Breast epithelium (tissue), 3 donors: ENCODE data around the gene CNBP.

Experiments
- POLR2A ChIP-seq: fragments of 450-650 bp; IDR thresholded peaks from one replicate; pipeline ENCODE4 v1.6.1; 2016; ENCODE audit warnings: antibody characterized with exemption, mild to moderate bottlenecking, moderate library complexity
- POLR2AphosphoS5 ChIP-seq, 3 donors: sonication (generic); formaldehyde crosslinking; IDR thresholded peaks; one replicate each; pipeline ENCODE4 v1.6.1; 2017; ENCODE audit warnings: antibody characterized with exemption in 3 of 3
- TF ChIP-seq, protein P1 (sequence below), 3 donors: fragments of 450-650 bp; IDR thresholded peaks; one replicate each; pipeline ENCODE4 v1.5.1; 2016 to 2017; ENCODE audit warnings: antibody characterized with exemption in 3 of 3, mild to moderate bottlenecking in 3 of 3, moderate library complexity in 3 of 3

DNA sequence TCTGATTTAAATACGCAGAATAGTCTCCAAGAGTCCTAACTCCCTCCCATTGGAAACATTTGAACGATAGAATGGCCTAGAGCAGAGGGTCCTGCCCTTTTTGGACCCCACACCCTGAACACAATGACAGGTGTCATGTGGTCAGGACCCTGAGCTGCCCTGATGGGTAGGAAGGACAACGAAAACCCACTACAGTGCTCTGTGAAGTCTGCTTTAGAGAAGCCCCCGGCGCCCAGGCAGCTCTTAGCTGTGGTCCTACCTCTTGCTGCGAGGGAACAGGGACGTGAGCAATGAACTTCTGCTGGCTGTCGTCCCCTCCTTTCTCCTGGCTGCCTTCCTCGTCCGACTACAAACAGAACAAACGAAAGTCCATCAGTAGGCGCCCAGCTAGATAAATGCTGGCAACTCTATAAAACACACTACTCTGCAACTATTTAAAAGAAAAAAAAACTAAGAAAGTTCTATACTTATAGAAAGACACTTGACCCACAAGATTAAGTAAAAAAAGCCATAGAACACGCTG, 53.3 kb downstream of the CNBP start:
- TF ChIP-seq POLR2A (no peak), POLR2AphosphoS5 (IDR thresholded peaks at IDR 0.05) (no peak)
- TF ChIP-seq, protein P1, sequence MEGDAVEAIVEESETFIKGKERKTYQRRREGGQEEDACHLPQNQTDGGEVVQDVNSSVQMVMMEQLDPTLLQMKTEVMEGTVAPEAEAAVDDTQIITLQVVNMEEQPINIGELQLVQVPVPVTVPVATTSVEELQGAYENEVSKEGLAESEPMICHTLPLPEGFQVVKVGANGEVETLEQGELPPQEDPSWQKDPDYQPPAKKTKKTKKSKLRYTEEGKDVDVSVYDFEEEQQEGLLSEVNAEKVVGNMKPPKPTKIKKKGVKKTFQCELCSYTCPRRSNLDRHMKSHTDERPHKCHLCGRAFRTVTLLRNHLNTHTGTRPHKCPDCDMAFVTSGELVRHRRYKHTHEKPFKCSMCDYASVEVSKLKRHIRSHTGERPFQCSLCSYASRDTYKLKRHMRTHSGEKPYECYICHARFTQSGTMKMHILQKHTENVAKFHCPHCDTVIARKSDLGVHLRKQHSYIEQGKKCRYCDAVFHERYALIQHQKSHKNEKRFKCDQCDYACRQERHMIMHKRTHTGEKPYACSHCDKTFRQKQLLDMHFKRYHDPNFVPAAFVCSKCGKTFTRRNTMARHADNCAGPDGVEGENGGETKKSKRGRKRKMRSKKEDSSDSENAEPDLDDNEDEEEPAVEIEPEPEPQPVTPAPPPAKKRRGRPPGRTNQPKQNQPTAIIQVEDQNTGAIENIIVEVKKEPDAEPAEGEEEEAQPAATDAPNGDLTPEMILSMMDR (IDR thresholded peaks at IDR 0.05) = no peak
